HepG2 (cell line): Measurements from ENCODE around the gene SNN. TPM values are rescaled to one million over a fixed set of nuclear protein-coding genes. Genes with fewer than 3 reads are reported as not detected.

ENCODE experiments used
- CHD2 ChIP-seq: IDR thresholded peaks from 2 replicates; pipeline ENCODE4 v1.6.1; 2011; ENCODE audit warnings: low read depth, low read length, improper control_type of control experiment
- FOXP1 ChIP-seq, 2 experiments: fragments of 450-650 bp in 1 of 2; IDR thresholded peaks; 2 replicates each; pipeline ENCODE4 v1.6.1; 2017 to 2018; ENCODE audit warnings: antibody characterized with exemption in 1 of 2
- MXD4 ChIP-seq: IDR thresholded peaks from 2 replicates; pipeline ENCODE4 v1.6.1; 2016; ENCODE audit warnings: mild to moderate bottlenecking, missing biosample characterization, missing genetic modification reagents
- NAIF1 ChIP-seq: sonication (generic); formaldehyde crosslinking; IDR thresholded peaks from 2 replicates; pipeline ENCODE4 v1.5.0; 2020; ENCODE audit warnings: mild to moderate bottlenecking, missing genetic modification reagents, borderline replicate concordance
- NRL ChIP-seq: sonication (generic); formaldehyde crosslinking; IDR thresholded peaks from 2 replicates; pipeline ENCODE4 v1.5.0; 2020; ENCODE audit warnings: missing genetic modification reagents, mild to moderate bottlenecking, moderate library complexity, borderline replicate concordance
- PHF8 ChIP-seq: sonication (generic); formaldehyde crosslinking; IDR thresholded peaks from 2 replicates; pipeline ENCODE4 v1.5.0; 2020; ENCODE audit warnings: missing genetic modification reagents
- SALL2 ChIP-seq: sonication (generic); formaldehyde crosslinking; IDR thresholded peaks from 2 replicates; pipeline ENCODE4 v1.8.1; 2023; ENCODE audit warnings: mild to moderate bottlenecking, missing genetic modification reagents, inconsistent platforms
- SUZ12 ChIP-seq: fragments of 150-350 bp; IDR thresholded peaks from 2 replicates; pipeline ENCODE4 v1.6.1; 2014; ENCODE audit warnings: low read depth, low read length
- ZNF230 ChIP-seq: sonication (generic); formaldehyde crosslinking; IDR thresholded peaks from 2 replicates; pipeline ENCODE4 v1.4.0; 2020; ENCODE audit warnings: mild to moderate bottlenecking, missing genetic modification reagents
- ZNF296 ChIP-seq: sonication (generic); formaldehyde crosslinking; conservative IDR thresholded peaks from 2 replicates; pipeline ENCODE4 v1.5.0; 2020; ENCODE audit warnings: mild to moderate bottlenecking, missing genetic modification reagents
- ZNF510 ChIP-seq: sonication (generic); formaldehyde crosslinking; IDR thresholded peaks from 2 replicates; pipeline ENCODE4 v1.4.0; 2020; ENCODE audit warnings: low read depth, mild to moderate bottlenecking, missing genetic modification reagents
- ZNF780A ChIP-seq: sonication (generic); formaldehyde crosslinking; IDR thresholded peaks from 2 replicates; pipeline ENCODE4 v1.8.0; 2022; ENCODE audit warnings: mild to moderate bottlenecking, missing genetic modification reagents, moderate library complexity
- ZNF879 ChIP-seq: sonication (generic); formaldehyde crosslinking; IDR thresholded peaks from 2 replicates; pipeline ENCODE4 v1.8.1; 2023; ENCODE audit warnings: missing genetic modification reagents
- polyA plus RNA-seq, 8 experiments: library from polyadenylated mRNA; depleted of rRNA in 3 of 8; stranded (reverse) in 7 of 8; unstranded in 1 of 8; fragments of >200 nt; fragmentation: Illumina TruSeq in 4 of 8; extraction: Trizol in 4 of 8; gene quantifications; 2 replicates each; pipeline versions ENCODE4 v1.2.1 to v1.2.3, GENCODE V29; 2011 to 2016; ENCODE audit warnings: low read depth in 4 of 8, missing spikeins in 1 of 8, mixed read lengths in 1 of 8; ENCODE audit not compliant: insufficient read depth in 1 of 8
- total RNA-seq, 5 experiments: library from RNA; depleted of rRNA; stranded (reverse); fragments of >200 nt; fragmentation: Illumina TruSeq; extraction: Trizol; gene quantifications; 2 replicates each; pipeline ENCODE4 v1.2.3, GENCODE V29; 2016; ENCODE audit warnings: low read depth in 1 of 5
- TF ChIP-seq, protein P1 (sequence below): sonication (generic); formaldehyde crosslinking; IDR thresholded peaks from 2 replicates; pipeline ENCODE4 v1.4.0; 2020; ENCODE audit warnings: missing genetic modification reagents
- TF ChIP-seq, protein P2 (sequence below): sonication (generic); formaldehyde crosslinking; IDR thresholded peaks from 2 replicates; pipeline ENCODE4 v1.4.0; 2020; ENCODE audit warnings: missing genetic modification reagents, borderline replicate concordance
- TF ChIP-seq, protein P3 (sequence below): sonication (generic); formaldehyde crosslinking; IDR thresholded peaks from 2 replicates; pipeline ENCODE4 v1.9.0; 2022; ENCODE audit warnings: missing genetic modification reagents, mild to moderate bottlenecking, borderline replicate concordance
- TF ChIP-seq, protein P4 (sequence below): sonication (generic); formaldehyde crosslinking; IDR thresholded peaks from 2 replicates; pipeline ENCODE4 v1.4.0; 2020; ENCODE audit warnings: missing genetic modification reagents

The SNN gene
- total and polyA plus RNA-seq, 2 of the 13 experiments (the other 11 are each of a cell fraction or from before 2014, with no cell fraction given), result 5.2 to 8.4 TPM

DNA sequence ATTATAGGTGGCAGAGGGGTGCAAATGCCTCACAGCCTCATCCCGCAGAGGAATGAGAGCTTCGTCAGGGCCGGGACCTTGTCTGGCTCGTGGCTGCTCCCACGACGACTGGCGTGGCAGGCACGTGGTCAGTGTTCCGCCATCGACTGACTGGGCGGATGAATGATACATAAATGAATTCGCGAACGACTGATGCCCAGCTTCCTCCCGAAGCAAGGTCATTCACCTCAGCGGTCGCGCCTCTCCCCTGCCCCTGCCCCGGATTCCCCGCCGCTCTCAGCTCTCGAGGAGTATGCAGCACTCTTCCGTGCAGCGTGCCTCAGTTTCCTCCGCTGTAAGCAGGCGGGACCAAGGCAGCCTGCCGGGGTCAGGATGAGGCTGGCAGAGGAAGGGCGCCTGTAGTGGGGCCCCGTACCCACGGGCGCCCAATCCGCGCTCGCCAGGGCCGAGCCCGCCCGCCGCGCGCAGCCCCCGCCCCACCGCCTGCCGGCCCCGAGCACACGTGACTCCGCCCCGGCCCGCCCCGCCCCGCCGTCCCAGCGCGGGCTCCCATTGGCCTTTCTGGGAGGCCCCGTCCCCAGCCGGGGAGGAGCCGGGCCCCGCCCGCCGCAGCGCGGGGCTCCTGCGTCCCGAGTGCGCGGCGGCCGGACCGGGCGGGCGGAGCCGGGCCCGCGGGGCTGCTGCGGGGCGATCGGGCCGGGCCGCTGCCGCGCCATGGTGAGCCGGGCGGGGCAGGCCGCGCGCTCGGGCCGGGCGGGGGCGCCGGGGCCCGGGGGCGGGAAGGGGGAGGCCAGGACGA lies at the start of gene SNN (continued):
- TF ChIP-seq, protein P1, sequence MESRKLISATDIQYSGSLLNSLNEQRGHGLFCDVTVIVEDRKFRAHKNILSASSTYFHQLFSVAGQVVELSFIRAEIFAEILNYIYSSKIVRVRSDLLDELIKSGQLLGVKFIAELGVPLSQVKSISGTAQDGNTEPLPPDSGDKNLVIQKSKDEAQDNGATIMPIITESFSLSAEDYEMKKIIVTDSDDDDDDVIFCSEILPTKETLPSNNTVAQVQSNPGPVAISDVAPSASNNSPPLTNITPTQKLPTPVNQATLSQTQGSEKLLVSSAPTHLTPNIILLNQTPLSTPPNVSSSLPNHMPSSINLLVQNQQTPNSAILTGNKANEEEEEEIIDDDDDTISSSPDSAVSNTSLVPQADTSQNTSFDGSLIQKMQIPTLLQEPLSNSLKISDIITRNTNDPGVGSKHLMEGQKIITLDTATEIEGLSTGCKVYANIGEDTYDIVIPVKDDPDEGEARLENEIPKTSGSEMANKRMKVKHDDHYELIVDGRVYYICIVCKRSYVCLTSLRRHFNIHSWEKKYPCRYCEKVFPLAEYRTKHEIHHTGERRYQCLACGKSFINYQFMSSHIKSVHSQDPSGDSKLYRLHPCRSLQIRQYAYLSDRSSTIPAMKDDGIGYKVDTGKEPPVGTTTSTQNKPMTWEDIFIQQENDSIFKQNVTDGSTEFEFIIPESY (CRISPR knock-in tag), result peak; percentile 81
- TF ChIP-seq FOXP1 (IDR thresholded peaks at IDR 0.05) (no peak), FOXP1 (CRISPR knock-in tag; IDR thresholded peaks at IDR 0.05) (no peak), PHF8 (CRISPR knock-in tag) (0 out of 2 replicates have a peak, but pooled peaks have one; percentile 37), NAIF1 (CRISPR knock-in tag) (no peak), ZNF296 (CRISPR knock-in tag) (no peak), MXD4 (CRISPR knock-in tag) (0 out of 2 replicates have a peak, but pooled peaks have one; percentile 45), ZNF230 (CRISPR knock-in tag) (0 out of 2 replicates have a peak, but pooled peaks have one; percentile 28), ZNF510 (CRISPR knock-in tag) (no peak), ZNF879 (no peak), CHD2 (no peak), ZNF780A (CRISPR knock-in tag) (no peak), SALL2 (CRISPR knock-in tag) (0 out of 2 replicates have a peak, but pooled peaks have one; percentile 41), SUZ12 (no peak), NRL (CRISPR knock-in tag) (0 out of 2 replicates have a peak, but pooled peaks have one; percentile 38)
- TF ChIP-seq, protein P2, sequence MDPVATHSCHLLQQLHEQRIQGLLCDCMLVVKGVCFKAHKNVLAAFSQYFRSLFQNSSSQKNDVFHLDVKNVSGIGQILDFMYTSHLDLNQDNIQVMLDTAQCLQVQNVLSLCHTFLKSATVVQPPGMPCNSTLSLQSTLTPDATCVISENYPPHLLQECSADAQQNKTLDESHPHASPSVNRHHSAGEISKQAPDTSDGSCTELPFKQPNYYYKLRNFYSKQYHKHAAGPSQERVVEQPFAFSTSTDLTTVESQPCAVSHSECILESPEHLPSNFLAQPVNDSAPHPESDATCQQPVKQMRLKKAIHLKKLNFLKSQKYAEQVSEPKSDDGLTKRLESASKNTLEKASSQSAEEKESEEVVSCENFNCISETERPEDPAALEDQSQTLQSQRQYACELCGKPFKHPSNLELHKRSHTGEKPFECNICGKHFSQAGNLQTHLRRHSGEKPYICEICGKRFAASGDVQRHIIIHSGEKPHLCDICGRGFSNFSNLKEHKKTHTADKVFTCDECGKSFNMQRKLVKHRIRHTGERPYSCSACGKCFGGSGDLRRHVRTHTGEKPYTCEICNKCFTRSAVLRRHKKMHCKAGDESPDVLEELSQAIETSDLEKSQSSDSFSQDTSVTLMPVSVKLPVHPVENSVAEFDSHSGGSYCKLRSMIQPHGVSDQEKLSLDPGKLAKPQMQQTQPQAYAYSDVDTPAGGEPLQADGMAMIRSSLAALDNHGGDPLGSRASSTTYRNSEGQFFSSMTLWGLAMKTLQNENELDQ (CRISPR knock-in tag), result 0 out of 2 replicates have a peak, but pooled peaks have one; percentile 63
- TF ChIP-seq, protein P3, sequence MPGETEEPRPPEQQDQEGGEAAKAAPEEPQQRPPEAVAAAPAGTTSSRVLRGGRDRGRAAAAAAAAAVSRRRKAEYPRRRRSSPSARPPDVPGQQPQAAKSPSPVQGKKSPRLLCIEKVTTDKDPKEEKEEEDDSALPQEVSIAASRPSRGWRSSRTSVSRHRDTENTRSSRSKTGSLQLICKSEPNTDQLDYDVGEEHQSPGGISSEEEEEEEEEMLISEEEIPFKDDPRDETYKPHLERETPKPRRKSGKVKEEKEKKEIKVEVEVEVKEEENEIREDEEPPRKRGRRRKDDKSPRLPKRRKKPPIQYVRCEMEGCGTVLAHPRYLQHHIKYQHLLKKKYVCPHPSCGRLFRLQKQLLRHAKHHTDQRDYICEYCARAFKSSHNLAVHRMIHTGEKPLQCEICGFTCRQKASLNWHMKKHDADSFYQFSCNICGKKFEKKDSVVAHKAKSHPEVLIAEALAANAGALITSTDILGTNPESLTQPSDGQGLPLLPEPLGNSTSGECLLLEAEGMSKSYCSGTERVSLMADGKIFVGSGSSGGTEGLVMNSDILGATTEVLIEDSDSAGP (CRISPR knock-in tag), result peak; percentile 42; the same call in 1 of the 2 replicates
- TF ChIP-seq, protein P4, sequence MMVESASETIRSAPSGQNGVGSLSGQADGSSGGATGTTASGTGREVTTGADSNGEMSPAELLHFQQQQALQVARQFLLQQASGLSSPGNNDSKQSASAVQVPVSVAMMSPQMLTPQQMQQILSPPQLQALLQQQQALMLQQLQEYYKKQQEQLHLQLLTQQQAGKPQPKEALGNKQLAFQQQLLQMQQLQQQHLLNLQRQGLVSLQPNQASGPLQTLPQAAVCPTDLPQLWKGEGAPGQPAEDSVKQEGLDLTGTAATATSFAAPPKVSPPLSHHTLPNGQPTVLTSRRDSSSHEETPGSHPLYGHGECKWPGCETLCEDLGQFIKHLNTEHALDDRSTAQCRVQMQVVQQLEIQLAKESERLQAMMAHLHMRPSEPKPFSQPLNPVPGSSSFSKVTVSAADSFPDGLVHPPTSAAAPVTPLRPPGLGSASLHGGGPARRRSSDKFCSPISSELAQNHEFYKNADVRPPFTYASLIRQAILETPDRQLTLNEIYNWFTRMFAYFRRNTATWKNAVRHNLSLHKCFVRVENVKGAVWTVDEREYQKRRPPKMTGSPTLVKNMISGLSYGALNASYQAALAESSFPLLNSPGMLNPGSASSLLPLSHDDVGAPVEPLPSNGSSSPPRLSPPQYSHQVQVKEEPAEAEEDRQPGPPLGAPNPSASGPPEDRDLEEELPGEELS, result no peak
